ENCODE measurements around the gene CLEC4D. TPM values are rescaled to one million over a fixed set of nuclear protein-coding genes. Genes with fewer than 3 reads are reported as not detected.
"Not testable (repeated sequence)": the region's sequence is repeated elsewhere in the genome, so short reads cannot be mapped to it uniquely, and the experiment has no call there.

The CLEC4D gene
- total and polyA plus RNA-seq, 5 donors = 0.26 TPM; not detected in 4

- DNase-seq (no peak), ATAC-seq (no peak)
- no peaks in the 10 kb centered on the region for H3K27me3 ChIP-seq (ENCODE audit: control insufficient read depth, insufficient read depth)
- intact Hi-C loops (cut with DNase I) = no loop called here
- H3K4me1 ChIP-seq (ENCODE audit: control insufficient read depth, insufficient read depth, low read length) = no peaks in the 10 kb centered on the region
- no peaks in the 10 kb centered on the region for H3K9me3 ChIP-seq (ENCODE audit: control insufficient read depth, low read length)
- H3K4me3 ChIP-seq (ENCODE audit: low read length) = no peak overlapping the region
- 48% methylated on average over 4 of the region's 4 CpGs for WGBS
- H3K27ac ChIP-seq (ENCODE audit: low read length) = no peak overlapping the region
These were observed 13.7 kb upstream of the CLEC4D start for GRCh38 chr12:8499616-8500015.

GRCh38 chr12:8501720-8502119 is 11.6 kb upstream of the CLEC4D start:
- H3K4me1 ChIP-seq (ENCODE audit: control insufficient read depth, insufficient read depth, low read length) = no peaks in the 10 kb centered on the region
- H3K9me3 ChIP-seq (ENCODE audit: control insufficient read depth, low read length) = no peaks in the 10 kb centered on the region
- DNase-seq (no peak), ATAC-seq (no peak)
- no peaks in the 10 kb centered on the region for H3K27me3 ChIP-seq (ENCODE audit: control insufficient read depth, insufficient read depth)
- no peak overlapping the region for H3K27ac ChIP-seq (ENCODE audit: low read length)
- H3K4me3 ChIP-seq (ENCODE audit: low read length) = no peak overlapping the region
- intact Hi-C loops (cut with DNase I) = no loop called here
- WGBS = 65% methylated on average over 3 of the region's 3 CpGs

- 86% methylated on average over 1 of the region's 1 CpG for WGBS
- H3K4me1 ChIP-seq (ENCODE audit: control insufficient read depth, insufficient read depth, low read length) = no peaks in the 10 kb centered on the region
- no peak overlapping the region for H3K4me3 ChIP-seq (ENCODE audit: low read length)
- no peaks in the 10 kb centered on the region for H3K27me3 ChIP-seq (ENCODE audit: control insufficient read depth, insufficient read depth)
- ATAC-seq = no peak
- intact Hi-C loops (cut with DNase I) = no loop called here
- H3K27ac ChIP-seq (ENCODE audit: low read length) = no peak overlapping the region
- DNase-seq = no peak
- no peaks in the 10 kb centered on the region for H3K9me3 ChIP-seq (ENCODE audit: control insufficient read depth, low read length)
These were observed 9.0 kb upstream of the CLEC4D start for GRCh38 chr12:8504351-8504750.

- intact Hi-C loops (cut with DNase I) = no loop called here
- ATAC-seq = no peak
- no peaks in the 10 kb centered on the region for H3K9me3 ChIP-seq (ENCODE audit: control insufficient read depth, low read length)
- no peaks in the 10 kb centered on the region for H3K27me3 ChIP-seq (ENCODE audit: control insufficient read depth, insufficient read depth)
- H3K4me1 ChIP-seq (ENCODE audit: control insufficient read depth, insufficient read depth, low read length) = no peaks in the 10 kb centered on the region
- H3K4me3 ChIP-seq (ENCODE audit: low read length) = no peak overlapping the region
- DNase-seq = no peak
- 79% methylated on average over 3 of the region's 3 CpGs for WGBS
- no peak overlapping the region for H3K27ac ChIP-seq (ENCODE audit: low read length)
These were observed 5.7 kb upstream of the CLEC4D start for GRCh38 chr12:8507596-8507995.

GRCh38 chr12:8508223-8508622 is 5.1 kb upstream of the CLEC4D start:
- Histone ChIP-seq H3K9me3 (ENCODE audit: control insufficient read depth, low read length) (no peaks in the 10 kb centered on the region), H3K27me3 (ENCODE audit: control insufficient read depth, insufficient read depth) (no peaks in the 10 kb centered on the region), H3K4me3 (ENCODE audit: low read length) (no peak overlapping the region), H3K27ac (ENCODE audit: low read length) (no peak overlapping the region), H3K4me1 (ENCODE audit: control insufficient read depth, insufficient read depth, low read length) (no peaks in the 10 kb centered on the region)
- 69% methylated on average over 3 of the region's 3 CpGs for WGBS
- intact Hi-C loops (cut with DNase I) = no loop called here
- ATAC-seq (no peak), DNase-seq (no peak)

GRCh38 chr12:8508910-8509841 is 4.1 kb upstream of the CLEC4D start:
- Histone ChIP-seq H3K27ac (ENCODE audit: low read length) (no peak overlapping the region), H3K4me3 (ENCODE audit: low read length) (no peak overlapping the region), H3K27me3 (ENCODE audit: control insufficient read depth, insufficient read depth) (no peaks in the 10 kb centered on the region), H3K9me3 (ENCODE audit: control insufficient read depth, low read length) (no peaks in the 10 kb centered on the region), H3K4me1 (ENCODE audit: control insufficient read depth, insufficient read depth, low read length) (no peaks in the 10 kb centered on the region)
- DNase-seq (peak in 1 of 3 donors; percentile 15), ATAC-seq (no peak)
- intact Hi-C loops (cut with DNase I) = no loop called here
- WGBS = 60% methylated on average over 12 of the region's 12 CpGs

GRCh38 chr12:8517971-8518370 is 4.7 kb downstream of the CLEC4D start:
- Histone ChIP-seq H3K4me3 (ENCODE audit: low read length) (no peak overlapping the region), H3K9me3 (ENCODE audit: control insufficient read depth, low read length) (no peaks in the 10 kb centered on the region), H3K4me1 (ENCODE audit: control insufficient read depth, insufficient read depth, low read length) (no peaks in the 10 kb centered on the region), H3K27me3 (ENCODE audit: control insufficient read depth, insufficient read depth) (no peaks in the 10 kb centered on the region), H3K27ac (ENCODE audit: low read length) (no peak overlapping the region)
- 68% methylated on average over 2 of the region's 2 CpGs for WGBS
- DNase-seq = no peak
- intact Hi-C loops (cut with DNase I) = no loop called here
- no peak for ATAC-seq

- Histone ChIP-seq H3K4me1 (ENCODE audit: control insufficient read depth, insufficient read depth, low read length) (no peaks in the 10 kb centered on the region), H3K27me3 (ENCODE audit: control insufficient read depth, insufficient read depth) (no peaks in the 10 kb centered on the region), H3K4me3 (ENCODE audit: low read length) (no peak overlapping the region), H3K27ac (ENCODE audit: low read length) (no peak overlapping the region), H3K9me3 (ENCODE audit: control insufficient read depth, low read length) (no peaks in the 10 kb centered on the region)
- no peak for DNase-seq
- no peak for ATAC-seq
- intact Hi-C loops (cut with DNase I) = no loop called here
- WGBS = 71% methylated on average over 4 of the region's 4 CpGs
These were observed 5.9 kb downstream of the CLEC4D start for GRCh38 chr12:8519171-8519570.

- Histone ChIP-seq H3K4me1 (ENCODE audit: control insufficient read depth, insufficient read depth, low read length) (no peaks in the 10 kb centered on the region), H3K27ac (ENCODE audit: low read length) (no peak overlapping the region), H3K27me3 (ENCODE audit: control insufficient read depth, insufficient read depth) (no peaks in the 10 kb centered on the region), H3K9me3 (ENCODE audit: control insufficient read depth, low read length) (no peaks in the 10 kb centered on the region), H3K4me3 (ENCODE audit: low read length) (no peak overlapping the region)
- peak in 1 of 3 donors; percentile 23 for DNase-seq
- no peak for ATAC-seq
- WGBS = 67% methylated on average over 30 of the region's 30 CpGs
- intact Hi-C loops (cut with DNase I) = no loop called here
These were observed 14.2 kb downstream of the CLEC4D start for GRCh38 chr12:8527250-8528130.

GRCh38 chr12:8532045-8532444 is 18.7 kb downstream of the CLEC4D start:
- WGBS = 70% methylated on average over 7 of the region's 7 CpGs

GRCh38 chr12:8537820-8538219 is 24.5 kb downstream of the CLEC4D start:
- H3K4me3 ChIP-seq (ENCODE audit: low read length); ATAC-seq; H3K4me1 ChIP-seq (ENCODE audit: control insufficient read depth, insufficient read depth, low read length); H3K9me3 ChIP-seq (ENCODE audit: control insufficient read depth, low read length); H3K27me3 ChIP-seq (ENCODE audit: control insufficient read depth, insufficient read depth); intact Hi-C loops (cut with DNase I); H3K27ac ChIP-seq (ENCODE audit: low read length): not testable (repeated sequence)
- peak in 1 of 3 donors; percentile 16 for DNase-seq
- 86% methylated on average over 14 of the region's 16 CpGs for WGBS

More at GRCh38 chr12:8532045-8532444, 18.7 kb downstream of the CLEC4D start:
- DNase-seq = no peak
- intact Hi-C loops (cut with DNase I) = no loop called here
- H3K4me3 ChIP-seq (ENCODE audit: low read length) = no peak overlapping the region
- H3K4me1 ChIP-seq (ENCODE audit: control insufficient read depth, insufficient read depth, low read length) = no peaks in the 10 kb centered on the region
- no peaks in the 10 kb centered on the region for H3K27me3 ChIP-seq (ENCODE audit: control insufficient read depth, insufficient read depth)
- H3K27ac ChIP-seq (ENCODE audit: low read length) = no peak overlapping the region
- ATAC-seq = no peak
- no peaks in the 10 kb centered on the region for H3K9me3 ChIP-seq (ENCODE audit: control insufficient read depth, low read length)
